ENCODE data around the gene STMP1.

The STMP1 gene

DNA sequence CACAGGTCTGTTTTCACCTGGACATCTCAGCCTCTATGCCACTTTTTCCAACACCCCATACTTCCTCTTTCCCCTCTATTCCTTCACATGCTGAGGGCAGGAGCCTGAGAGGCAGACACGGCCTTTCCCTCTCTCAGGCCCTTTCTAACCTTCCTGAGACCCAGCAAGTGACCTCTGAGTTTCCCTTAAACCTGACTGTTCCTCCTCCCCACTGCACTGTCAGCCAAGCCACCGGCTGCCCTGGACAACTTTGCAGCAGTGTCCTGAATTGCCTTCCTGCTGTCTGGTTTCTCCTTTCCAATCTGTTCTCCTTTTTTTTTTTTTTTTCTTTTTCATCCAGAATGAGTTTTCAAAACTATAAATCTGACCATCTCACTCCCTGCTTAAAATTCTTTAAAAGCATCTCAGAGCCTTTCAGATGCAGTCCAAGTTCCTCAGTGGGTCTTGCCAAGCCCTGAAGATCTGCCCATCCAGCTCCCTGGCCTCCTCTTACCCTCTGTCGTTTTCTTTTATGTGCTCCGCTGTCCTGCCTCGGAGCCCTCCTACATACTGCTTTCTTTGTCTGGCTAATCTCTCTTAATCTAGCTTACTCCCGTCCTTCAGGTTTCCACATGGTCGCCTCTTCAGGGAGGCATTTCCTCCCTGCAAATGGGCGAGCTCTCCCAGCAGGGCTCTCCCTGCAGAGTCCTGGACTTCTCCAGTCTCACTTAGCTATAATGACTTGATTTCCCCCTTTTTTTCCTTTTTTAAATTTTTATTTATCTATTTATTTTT, 35.1 kb downstream of the STMP1 start:
- no peaks in the 10 kb centered on the region for H3K9me3 ChIP-seq (ENCODE audit: low read depth, low read length)
- TF ChIP-seq FOXP2 (optimal IDR thresholded peaks at IDR 0.05; ENCODE audit: control extremely low read depth, extremely low read length, insufficient read depth) (no peak), POLR2AphosphoS5 (IDR thresholded peaks at IDR 0.05; ENCODE audit: borderline replicate concordance, low read depth, low read length) (no peak), EZH2 (IDR thresholded peaks at IDR 0.05) (no peak)
- no peak overlapping the region for H3K4me3 ChIP-seq
- no peaks in the 10 kb centered on the region for H3K36me3 ChIP-seq (ENCODE audit: insufficient read depth, low read length)
- H3K9ac ChIP-seq (ENCODE audit: insufficient read length): no peak overlapping the region
- no peak for DNase-seq (ENCODE audit: low read depth, low spot score)
- no peak overlapping the region for H3K27ac ChIP-seq

DNA sequence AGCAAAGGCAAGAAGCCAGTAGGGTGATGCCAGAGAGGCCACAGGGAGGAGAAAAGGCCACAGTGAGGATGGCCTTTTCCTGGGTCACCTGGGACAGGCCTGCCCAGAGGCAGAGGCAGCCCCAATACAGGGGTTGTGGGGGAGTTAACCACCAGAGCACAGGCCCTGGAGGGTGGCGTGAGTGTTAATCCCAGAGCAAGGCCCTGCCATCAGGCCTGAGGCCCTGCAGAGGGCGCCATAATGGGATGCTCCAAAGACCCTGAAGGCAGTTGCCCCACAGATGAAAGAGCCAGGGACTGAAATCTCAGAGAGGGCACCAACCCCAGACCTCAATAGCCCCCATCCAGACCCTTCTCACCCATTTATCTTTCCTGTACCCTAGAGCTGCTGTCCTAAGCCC, 41.8 kb downstream of the STMP1 start:
- Histone ChIP-seq H3K9ac (ENCODE audit: insufficient read length) (no peak overlapping the region), H3K27ac (no peak overlapping the region), H3K9me3 (ENCODE audit: low read depth, low read length) (no peaks in the 10 kb centered on the region), H3K36me3 (ENCODE audit: insufficient read depth, low read length) (no peaks in the 10 kb centered on the region), H3K4me3 (no peak overlapping the region)
- TF ChIP-seq POLR2AphosphoS5 (IDR thresholded peaks at IDR 0.05; ENCODE audit: borderline replicate concordance, low read depth, low read length): no peak
- no peak for TF ChIP-seq FOXP2 (optimal IDR thresholded peaks at IDR 0.05; ENCODE audit: control extremely low read depth, extremely low read length, insufficient read depth)
- TF ChIP-seq EZH2 (IDR thresholded peaks at IDR 0.05): no peak
- no peak for DNase-seq (ENCODE audit: low read depth, low spot score)

DNA sequence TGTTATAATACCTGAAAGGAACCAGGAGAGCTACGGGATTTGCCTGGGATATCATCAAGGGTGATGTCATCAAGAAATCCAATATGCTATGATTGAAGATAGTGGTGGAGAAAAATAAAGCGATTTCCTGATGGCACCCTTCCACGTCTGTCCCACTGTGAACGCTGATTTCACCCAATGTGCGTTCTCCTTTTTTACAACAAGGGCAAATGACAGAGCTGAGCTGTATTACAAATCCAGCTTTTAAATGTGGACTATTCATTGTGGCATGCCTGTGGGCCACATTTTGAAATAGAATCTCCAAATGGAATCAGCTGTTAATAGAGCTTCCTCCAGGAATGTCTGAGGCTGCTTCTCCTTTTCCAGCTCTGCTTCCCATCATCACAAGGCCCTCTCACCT, 42.4 kb downstream of the STMP1 start:
- no peak overlapping the region for H3K9ac ChIP-seq (ENCODE audit: insufficient read length)
- TF ChIP-seq POLR2AphosphoS5 (IDR thresholded peaks at IDR 0.05; ENCODE audit: borderline replicate concordance, low read depth, low read length): no peak
- TF ChIP-seq EZH2 (IDR thresholded peaks at IDR 0.05): no peak
- no peak for TF ChIP-seq FOXP2 (optimal IDR thresholded peaks at IDR 0.05; ENCODE audit: control extremely low read depth, extremely low read length, insufficient read depth)
- no peak for DNase-seq (ENCODE audit: low read depth, low spot score)
- no peak overlapping the region for H3K27ac ChIP-seq
- H3K4me3 ChIP-seq: no peak overlapping the region
- H3K36me3 ChIP-seq (ENCODE audit: insufficient read depth, low read length): no peaks in the 10 kb centered on the region
- H3K9me3 ChIP-seq (ENCODE audit: low read depth, low read length): no peaks in the 10 kb centered on the region

DNA sequence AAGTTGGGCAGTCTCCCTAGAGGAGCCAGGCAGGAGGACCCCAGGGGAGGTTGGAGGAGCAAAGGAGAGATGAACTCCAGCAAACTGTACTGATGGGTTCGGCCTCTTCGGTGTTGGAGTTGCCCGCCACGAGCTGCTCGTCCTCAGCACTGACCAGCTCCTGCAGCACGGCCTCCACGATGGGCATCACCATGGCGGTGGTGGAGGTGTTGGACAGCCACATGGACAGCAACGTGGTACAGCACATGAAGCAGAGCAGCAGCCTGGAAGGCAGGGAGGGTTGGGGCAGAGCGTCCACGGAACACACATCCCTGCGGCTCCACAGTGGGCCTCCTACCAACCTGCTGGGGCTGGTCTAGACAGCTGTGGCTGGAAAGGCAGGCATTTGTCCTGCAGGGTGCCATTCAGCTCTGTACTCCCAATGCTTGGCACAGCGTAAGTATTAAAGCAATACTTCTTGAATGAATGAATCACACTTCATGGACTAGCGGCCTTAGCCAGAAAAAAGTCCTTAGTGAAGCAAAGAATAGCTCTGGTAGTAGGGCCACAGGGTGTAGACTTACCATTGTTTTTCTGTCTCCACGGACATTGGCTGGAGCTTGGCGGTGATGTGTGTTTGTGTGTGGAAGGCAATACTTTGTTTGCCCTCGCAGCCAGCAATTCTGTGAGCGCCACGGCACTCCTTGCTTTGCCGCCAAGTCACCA, 43.9 kb downstream of the STMP1 start:
- no peaks in the 10 kb centered on the region for H3K36me3 ChIP-seq (ENCODE audit: insufficient read depth, low read length)
- no peak overlapping the region for H3K9ac ChIP-seq (ENCODE audit: insufficient read length)
- no peak overlapping the region for H3K4me3 ChIP-seq
- no peak overlapping the region for H3K27ac ChIP-seq
- no peaks in the 10 kb centered on the region for H3K9me3 ChIP-seq (ENCODE audit: low read depth, low read length)
- TF ChIP-seq FOXP2 (optimal IDR thresholded peaks at IDR 0.05; ENCODE audit: control extremely low read depth, extremely low read length, insufficient read depth): no peak
- no peak for TF ChIP-seq EZH2 (IDR thresholded peaks at IDR 0.05)
- TF ChIP-seq POLR2AphosphoS5 (IDR thresholded peaks at IDR 0.05; ENCODE audit: borderline replicate concordance, low read depth, low read length): no peak
- DNase-seq (ENCODE audit: low read depth, low spot score): no peak

DNA sequence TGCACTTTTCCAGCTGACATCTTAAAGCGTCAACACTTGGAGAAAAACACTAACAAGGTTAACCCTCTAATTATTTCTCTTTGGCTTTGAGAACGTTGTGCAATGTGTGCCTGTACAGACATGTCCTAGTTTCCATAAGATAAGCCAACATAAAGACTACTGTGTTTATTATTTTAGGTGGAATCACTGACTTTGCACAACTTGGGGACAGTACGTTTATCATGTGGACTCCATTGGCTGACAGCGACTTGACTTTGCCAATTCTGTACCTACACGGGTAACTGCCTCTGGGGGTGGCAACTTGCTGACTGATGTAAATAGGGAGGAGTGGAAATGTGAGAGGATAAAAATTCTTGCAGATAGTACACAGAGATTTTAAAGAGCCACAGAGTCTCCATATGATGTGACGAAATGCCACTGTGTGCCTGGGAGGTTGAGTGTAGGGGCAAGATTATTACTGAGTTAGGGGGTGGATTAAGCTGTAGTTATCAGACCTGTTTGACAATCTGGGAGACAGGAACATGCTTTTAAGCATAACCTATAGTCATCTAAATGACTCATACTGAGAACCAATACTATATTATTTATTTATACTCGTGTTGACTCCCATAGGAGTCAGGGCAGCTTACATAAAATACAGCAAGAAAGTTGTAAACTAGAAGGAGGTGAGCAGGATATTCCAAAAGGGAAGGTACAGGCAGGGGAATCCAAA, 44.7 kb downstream of the STMP1 start:
- H3K9ac ChIP-seq (ENCODE audit: insufficient read length): no peak overlapping the region
- H3K36me3 ChIP-seq (ENCODE audit: insufficient read depth, low read length): no peaks in the 10 kb centered on the region
- no peak overlapping the region for H3K4me3 ChIP-seq
- no peak for DNase-seq (ENCODE audit: low read depth, low spot score)
- H3K9me3 ChIP-seq (ENCODE audit: low read depth, low read length): no peaks in the 10 kb centered on the region
- H3K27ac ChIP-seq: no peak overlapping the region
- no peak for TF ChIP-seq FOXP2 (optimal IDR thresholded peaks at IDR 0.05; ENCODE audit: control extremely low read depth, extremely low read length, insufficient read depth)
- TF ChIP-seq EZH2 (IDR thresholded peaks at IDR 0.05): no peak
- no peak for TF ChIP-seq POLR2AphosphoS5 (IDR thresholded peaks at IDR 0.05; ENCODE audit: borderline replicate concordance, low read depth, low read length)

DNA sequence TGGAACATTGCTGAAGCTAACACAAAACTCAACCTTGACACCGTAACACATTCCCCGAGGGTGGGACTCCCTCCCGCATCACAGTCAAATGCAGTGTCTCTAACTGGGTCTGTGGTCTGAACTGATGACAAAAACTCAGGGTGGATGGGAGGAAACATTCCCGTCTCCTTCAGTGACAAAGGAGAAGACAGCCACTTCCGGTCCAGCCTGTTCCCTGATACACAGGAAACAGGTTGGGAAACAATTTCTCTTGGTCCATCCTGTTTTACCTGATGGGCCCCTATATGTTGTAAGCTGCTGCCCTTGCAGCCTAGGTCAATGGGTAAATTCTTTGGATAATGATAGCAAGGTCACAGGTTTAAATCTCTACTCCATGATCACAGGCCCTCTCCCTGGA, 45.3 kb downstream of the STMP1 start:
- Histone ChIP-seq H3K9ac (ENCODE audit: insufficient read length) (no peak overlapping the region), H3K9me3 (ENCODE audit: low read depth, low read length) (no peaks in the 10 kb centered on the region), H3K27ac (no peak overlapping the region), H3K4me3 (no peak overlapping the region), H3K36me3 (ENCODE audit: insufficient read depth, low read length) (no peaks in the 10 kb centered on the region)
- TF ChIP-seq FOXP2 (optimal IDR thresholded peaks at IDR 0.05; ENCODE audit: control extremely low read depth, extremely low read length, insufficient read depth): no peak
- no peak for TF ChIP-seq POLR2AphosphoS5 (IDR thresholded peaks at IDR 0.05; ENCODE audit: borderline replicate concordance, low read depth, low read length)
- TF ChIP-seq EZH2 (IDR thresholded peaks at IDR 0.05): no peak
- DNase-seq (ENCODE audit: low read depth, low spot score): no peak

DNA sequence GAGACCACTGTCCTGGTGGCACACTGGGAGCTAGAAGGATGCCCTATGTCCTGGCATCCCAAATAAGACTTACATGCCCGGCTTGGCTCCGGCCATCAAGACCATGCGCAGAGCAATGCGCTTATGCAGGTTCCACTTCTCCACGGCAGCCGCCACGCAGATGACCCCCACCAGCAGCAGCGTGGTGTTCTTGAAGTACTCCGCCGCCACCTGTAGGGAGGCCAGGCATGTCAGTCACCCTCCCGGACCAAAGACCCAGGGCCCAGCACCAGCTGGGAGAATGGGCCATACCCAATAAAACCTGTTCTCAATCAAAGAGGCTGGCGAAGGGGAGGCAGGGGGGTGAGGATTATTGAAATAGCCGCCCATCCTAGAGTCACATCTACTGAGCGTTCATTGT, 45.7 kb downstream of the STMP1 start:
- H3K27ac ChIP-seq: no peak overlapping the region
- H3K9ac ChIP-seq (ENCODE audit: insufficient read length): no peak overlapping the region
- no peaks in the 10 kb centered on the region for H3K36me3 ChIP-seq (ENCODE audit: insufficient read depth, low read length)
- no peak for TF ChIP-seq EZH2 (IDR thresholded peaks at IDR 0.05)
- no peak for DNase-seq (ENCODE audit: low read depth, low spot score)
- H3K9me3 ChIP-seq (ENCODE audit: low read depth, low read length): no peaks in the 10 kb centered on the region
- no peak overlapping the region for H3K4me3 ChIP-seq

DNA sequence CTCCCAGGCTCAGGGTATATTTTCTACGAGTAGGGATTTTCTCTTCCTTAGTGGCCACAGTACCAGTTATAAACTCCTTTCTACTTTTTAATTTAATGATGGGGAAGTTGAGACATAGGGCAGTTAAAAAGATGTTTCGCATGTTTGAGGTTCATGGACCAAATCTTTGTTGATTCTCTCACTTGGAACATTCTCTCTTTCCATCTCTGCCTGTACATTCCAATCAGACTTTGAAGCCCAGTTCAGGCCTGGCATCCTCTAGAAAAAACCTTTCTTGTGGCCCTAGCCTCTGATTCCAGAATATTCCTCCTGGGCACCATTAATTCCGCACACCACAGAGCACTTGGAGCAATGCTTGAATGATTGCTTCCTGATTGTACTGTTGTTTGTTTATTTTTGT, 47.2 kb downstream of the STMP1 start:
- no peak for DNase-seq (ENCODE audit: low read depth, low spot score)
- Histone ChIP-seq H3K27ac (no peak overlapping the region), H3K4me3 (no peak overlapping the region), H3K9me3 (ENCODE audit: low read depth, low read length) (no peaks in the 10 kb centered on the region), H3K36me3 (ENCODE audit: insufficient read depth, low read length) (no peaks in the 10 kb centered on the region), H3K9ac (ENCODE audit: insufficient read length) (no peak overlapping the region)
- TF ChIP-seq EZH2 (IDR thresholded peaks at IDR 0.05) (no peak), FOXP2 (optimal IDR thresholded peaks at IDR 0.05; ENCODE audit: control extremely low read depth, extremely low read length, insufficient read depth) (no peak), POLR2AphosphoS5 (IDR thresholded peaks at IDR 0.05; ENCODE audit: borderline replicate concordance, low read depth, low read length) (no peak)
